Activated T-cell treated with anti-CD3 and anti-CD28 coated beads, Interleukin-2, amount 50 U/mL, for 1 hour (primary cell): Measurements from ENCODE around the gene MTCH2.
A peak's percentile ranks its signal among the peaks of the same experiment; 100 is the strongest.

ENCODE experiments used
- DNase-seq: peaks from one replicate; pipeline ENCODE4 v3.0.0-alpha.2; 2020

MTCH2 gene

DNA sequence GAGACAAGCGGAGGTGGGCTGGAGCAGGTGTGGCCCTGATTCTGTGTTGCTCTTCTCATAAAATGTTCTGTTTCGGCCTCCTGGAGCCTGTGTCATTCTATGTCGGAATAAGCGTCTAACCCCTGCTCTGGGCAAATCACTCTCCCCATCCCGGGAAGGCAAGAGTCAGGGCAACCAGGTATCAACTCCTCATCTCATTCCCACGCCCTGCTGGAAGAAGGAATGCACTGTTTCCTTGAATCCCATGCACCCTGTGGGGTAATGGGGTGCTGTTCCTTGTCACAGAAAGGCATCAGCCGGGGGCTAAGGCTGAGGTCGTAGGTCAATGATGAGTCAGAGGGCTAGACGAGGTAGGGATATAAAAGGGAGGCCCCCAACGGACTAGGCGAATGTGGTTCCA lies 53.2 kb downstream of the MTCH2 start:
- no peak for DNase-seq

DNA sequence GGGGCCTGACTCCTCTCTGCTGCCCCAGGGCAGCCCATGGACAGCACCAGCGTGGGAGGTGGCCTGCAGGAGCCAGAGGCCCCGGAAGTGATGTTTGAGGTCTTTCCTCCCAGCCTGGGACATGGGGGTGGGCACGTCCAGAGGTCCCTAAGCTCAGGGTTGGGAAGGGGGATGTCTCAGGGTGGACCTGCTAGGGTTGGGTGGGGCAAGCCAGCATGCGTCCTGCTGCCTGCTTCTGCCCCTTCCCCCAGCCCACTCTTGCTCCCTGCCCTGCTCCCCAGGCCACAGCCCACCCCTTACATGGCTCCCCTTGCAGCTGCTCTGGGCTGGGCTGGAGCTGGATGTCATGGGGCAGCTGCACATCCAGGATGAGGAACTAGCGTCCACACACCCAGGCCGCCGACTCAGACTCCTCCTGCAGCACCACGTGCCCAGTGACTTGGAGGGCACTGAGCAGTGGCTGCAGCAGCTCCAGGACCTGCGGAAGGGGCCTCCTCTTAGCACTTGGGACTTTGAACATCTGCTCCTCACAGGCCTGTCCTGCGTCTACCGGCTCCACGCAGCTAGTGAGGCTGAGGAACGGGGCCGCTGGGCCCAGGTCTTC lies 54.5 kb downstream of the MTCH2 start:
- DNase-seq = no peak

DNA sequence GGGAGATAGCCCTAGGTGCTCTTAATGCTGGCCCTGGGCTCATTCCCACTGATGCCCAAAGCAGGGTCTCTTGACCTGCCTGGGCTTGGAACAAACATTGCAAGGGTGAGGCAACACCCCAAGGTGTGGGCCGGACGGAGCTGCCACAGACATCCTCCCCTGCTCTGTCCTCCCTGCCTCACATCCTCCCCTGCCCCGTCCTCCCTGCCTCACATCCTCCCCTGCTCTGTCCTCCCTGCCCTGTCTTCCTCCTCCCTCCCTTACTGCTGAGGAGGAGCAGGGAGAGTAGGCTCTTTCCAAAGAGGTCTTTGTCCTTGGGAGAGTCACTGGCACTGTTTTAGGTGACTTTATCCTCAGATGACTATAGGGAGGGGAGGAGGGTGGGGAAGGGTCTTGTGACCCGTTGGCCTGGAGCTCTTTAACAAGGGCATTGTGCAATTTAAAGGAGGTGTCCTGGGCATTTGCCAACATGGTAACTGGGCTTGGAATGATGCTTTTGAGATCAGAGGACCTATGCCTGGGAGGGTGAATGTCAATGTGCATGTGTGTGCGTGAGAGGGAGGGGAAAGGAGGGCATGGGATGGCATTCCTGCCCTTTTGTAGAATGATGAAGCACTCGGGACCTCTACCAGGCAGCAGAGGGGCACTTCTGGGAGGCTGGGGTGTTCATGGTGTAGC lies 55.2 kb downstream of the MTCH2 start:
- no peak for DNase-seq

DNA sequence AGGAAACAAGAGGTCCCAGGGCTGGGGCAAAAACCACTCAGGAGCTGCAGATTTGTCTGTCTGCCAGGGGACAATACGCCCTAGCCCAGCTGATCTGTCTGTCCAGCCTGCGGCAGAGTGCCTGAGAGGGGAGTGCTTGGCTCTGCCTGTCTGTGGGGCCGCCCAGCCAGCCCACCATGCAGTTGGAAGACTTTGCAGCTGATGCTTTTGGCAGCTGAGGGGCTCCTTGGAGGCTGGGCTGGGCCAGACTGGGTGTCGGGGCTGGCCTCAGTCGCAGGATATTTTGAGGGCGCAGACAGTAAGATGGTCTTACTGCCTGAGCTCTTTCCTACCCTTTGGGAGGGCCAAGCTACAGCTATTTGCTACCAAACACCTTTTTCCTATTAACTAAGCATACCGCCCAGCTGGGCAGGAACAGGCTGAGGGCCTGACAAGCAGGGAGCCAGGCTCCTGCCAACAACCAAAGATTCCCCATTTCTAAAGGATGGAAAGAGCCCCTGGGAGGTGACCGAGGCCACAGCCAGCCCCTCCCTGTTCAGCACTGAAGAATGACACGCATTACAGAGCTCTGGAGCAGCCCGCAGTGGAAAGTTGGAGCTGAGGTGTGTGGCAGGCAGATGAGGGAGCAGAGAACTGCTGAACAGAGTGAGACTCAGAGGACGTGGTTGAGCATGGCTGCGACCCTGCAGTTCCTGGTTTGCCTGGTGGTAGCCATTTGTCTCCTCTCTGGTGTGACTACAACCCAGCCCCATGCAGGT lies 56.1 kb downstream of the MTCH2 start, which contains the start of gene FAM180B:
Gene FAM180B, plus strand, starts transcription at position 581 of the 758 bp plus-strand sequence. Its CDS starts 91 bp downstream, at position 672.
- no peak for DNase-seq

DNA sequence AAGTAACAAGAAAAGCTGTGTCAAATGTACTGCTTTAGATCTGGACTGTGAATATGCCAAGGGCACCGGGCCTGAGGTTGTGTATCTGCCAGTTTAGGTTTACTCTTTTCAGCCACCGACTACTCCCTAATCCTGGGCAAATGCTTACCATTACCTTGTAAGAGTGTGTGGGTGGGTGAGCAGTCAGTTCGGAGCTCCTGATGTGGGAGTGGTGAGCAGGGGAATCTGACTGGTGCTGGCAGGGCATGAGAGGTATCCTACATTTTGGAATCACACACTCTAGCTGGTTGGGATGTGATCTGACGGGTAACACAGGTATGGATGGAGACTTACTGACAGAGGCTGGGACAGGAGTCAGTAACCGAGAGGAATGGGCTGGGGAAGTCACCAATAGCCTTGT lies 58.5 kb downstream of the MTCH2 start:
- no peak for DNase-seq

DNA sequence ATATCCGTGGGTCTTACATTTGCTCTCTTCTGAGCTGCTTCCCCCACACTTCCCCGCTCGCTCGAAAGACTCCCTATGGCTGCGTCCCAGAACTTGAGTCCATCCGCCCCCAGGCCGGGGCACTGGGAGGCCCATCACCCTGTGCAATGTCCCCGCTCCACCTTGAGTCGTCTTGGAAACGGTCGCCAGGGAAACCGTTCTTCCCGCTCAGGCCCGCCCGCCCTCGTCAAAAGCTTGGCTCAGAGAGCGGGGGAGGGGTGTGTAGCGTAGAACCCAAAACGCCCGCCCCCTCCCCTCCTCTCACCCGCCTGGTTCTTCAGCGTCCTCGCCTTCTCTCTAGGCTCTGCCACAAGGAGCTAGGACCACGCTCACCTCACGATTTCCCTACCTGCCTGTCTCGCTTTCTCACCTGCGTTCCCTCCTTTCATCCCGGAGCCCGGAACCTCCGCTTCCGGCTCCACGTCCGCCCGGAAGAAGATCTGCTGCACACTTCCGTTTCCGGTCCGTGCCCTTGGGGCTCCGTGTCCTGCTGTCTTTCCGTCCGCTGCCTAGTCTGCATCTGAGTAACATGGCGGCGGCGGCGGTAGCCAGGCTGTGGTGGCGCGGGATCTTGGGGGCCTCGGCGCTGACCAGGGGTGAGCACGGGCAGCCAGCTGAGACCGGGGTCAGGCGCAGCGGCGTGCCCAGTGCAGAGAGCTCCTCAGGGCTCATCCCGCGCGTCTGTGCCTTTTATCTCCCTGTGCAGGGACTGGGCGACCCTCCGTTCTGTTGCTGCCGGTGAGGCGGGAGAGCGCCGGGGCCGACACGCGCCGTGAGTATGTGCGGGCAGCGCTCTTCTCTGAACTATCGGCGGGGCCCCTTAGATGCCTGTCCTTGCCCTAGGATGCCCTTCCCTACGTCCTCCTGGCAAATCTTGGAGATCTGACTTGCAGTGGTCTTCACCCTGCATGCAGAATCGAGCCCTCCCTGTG lies 63.5 kb downstream of the MTCH2 start, which contains the start of the genes KBTBD4 and NDUFS3:
Gene KBTBD4, minus strand, starts transcription at position 447 of the 971 bp plus-strand sequence. Its CDS starts 19 bp downstream, at position 428.
Gene NDUFS3, plus strand, starts transcription at position 551 of the 971 bp plus-strand sequence. Its CDS starts 18 bp downstream, at position 569.
- peak; percentile 93 for DNase-seq

DNA sequence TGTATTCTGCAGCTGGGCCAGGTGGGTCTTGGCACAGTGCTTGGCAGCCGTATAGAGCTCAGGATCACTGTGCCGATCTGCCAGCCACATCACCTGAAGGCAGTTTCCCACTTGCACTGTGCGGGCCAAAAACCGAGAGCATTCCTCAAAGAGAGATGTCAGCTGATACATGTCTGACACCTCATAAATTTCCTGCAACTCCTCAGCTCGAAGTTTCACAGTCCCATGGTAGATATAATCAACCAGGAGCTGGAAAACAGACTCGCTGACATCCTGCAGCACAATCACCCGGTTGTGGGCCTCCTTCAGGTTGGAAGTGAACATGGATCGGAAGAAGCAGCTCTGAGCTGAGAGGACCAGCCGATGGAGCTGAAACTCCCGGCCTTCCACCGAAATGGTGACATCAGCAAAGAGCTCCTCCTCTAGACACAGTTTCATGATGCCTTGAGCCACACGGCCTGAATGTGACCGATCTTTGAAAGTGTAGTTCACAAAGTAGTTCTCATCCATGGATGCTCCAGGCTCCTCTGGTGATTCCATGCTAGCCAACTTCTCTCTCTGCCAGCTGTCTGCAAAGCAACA lies 64.8 kb downstream of the MTCH2 start:
- no peak for DNase-seq

DNA sequence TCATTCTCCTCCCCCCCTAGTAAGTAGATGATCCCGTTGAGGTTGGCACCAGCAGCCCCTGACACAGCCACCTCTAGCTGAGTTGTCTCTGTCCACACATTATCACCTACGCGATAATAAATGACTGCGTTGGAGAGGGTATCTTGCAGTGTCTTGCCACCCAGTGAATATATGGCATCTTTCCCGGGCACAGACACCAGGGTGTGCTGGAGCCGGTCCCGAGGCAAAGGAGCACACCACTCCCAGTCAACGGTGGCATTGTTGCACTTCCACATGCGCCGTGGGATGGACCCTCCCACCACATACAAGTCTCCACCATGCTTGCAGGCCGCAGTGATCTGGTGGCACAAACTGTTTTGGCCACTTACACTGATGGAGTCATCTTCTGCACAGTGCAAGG lies 69.0 kb downstream of the MTCH2 start:
- no peak for DNase-seq

DNA sequence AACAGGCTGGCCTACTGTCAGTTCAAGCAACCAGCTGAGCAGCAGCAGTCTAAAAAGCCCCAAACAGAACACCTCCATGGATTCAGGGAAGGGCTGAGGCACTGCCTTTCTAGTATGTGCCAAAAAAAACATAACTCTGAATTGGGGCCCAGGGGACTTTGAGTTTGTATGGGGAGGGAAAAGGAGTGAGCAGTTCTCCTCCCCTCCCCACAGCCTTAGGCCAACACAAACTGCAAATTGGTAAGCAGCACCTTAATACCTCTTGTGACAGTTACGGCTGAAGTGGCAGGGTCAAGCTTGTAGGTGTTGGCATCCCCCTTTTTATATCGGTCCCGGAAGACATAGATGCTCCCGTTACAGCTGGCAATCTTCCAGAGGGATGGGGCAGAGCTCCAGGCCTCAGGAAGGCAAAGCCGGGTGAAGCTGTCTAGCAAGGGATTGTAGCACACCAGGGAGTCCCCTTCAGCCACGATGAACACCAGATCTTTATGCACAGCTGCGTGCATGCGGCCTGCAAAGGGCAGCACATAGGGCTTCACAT lies 69.6 kb downstream of the MTCH2 start:
- no peak for DNase-seq

DNA sequence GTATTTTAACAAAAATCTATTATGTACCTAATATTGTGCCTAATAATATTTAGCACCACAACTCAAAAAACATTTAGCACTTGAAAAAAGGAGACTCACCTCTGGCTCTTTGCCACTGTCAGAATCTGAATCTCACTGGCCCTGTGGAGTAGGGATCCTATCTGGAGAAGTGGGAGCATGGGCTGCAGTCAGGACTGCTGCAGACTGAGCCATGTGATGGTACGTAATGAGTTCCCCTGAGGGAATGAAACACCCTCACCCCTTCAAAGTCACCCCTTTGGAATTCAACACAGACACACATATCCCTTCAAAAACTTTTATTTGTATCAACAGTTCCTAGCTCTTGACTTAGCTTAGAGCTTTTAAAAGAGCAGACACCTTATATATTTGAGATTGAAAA lies 70.5 kb downstream of the MTCH2 start:
- no peak for DNase-seq

DNA sequence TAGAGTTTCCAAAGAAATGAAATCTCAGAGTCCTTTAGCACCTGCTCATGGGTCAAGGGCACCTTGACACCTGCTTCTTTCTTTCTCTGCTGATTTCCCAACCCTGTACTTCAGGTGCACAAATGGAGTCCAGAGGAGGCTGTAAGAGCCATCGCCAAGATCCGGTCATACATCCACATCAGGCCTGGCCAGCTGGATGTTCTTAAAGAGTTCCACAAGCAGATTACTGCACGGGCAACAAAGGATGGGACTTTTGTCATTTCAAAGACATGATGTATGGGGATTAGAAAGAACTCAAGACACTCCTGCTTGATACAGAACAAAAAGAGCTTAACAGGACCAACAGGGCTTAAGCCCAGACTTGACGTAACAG lies 71.0 kb downstream of the MTCH2 start:
- no peak for DNase-seq

DNA sequence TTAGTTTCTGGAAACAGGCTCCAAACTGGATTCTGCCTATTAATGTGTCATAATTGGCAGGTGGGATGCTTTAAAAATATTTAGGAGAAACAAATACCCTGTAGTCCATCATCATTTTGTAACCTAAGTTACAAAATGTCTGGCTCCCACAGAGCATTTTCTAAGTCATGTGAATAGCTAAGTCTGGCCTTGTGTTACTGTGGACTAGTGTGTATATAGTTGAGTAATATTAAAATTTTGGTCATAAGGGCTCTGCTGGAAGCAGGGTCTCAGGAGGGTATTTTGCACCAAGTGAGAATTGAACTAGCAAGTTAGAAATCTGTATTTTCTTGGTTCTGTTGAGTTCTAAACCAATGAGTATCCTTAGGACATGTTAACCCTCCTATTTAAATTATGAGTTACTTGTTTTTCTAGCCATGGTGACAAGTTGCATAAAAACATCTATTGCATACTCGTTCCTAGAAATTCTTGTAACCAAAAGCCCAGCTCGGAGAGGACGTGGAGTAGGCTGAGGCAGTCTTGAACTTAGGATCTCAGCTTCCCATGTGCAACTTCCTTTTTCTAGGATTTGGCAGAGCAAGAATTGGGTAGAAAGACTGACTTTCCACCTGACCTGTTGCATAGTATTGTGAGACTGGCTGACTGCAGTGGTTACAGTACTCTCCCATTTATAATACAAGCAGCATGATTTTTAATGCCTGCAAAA lies 71.6 kb downstream of the MTCH2 start:
- no peak for DNase-seq

DNA sequence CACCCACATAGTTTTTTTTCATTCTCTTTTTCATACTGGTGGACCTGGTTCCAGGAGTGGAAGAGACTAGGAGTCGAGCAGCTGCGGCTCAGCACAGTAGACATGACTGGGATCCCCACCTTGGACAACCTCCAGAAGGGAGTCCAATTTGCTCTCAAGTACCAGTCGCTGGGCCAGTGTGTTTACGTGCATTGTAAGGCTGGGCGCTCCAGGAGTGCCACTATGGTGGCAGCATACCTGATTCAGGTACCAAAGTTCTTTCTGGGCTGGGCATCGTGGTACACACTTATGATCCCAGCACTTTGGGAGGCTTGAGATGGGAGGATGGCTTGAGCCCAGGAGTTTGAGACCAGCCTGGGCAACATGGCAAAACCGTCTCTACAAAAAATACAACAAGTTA lies 72.7 kb downstream of the MTCH2 start:
- peak; percentile 11 for DNase-seq
